Activated naive CD8-positive, alpha-beta T cell (primary cell): ENCODE results near the gene INAFM2.

Experiments
- H3K27ac Mint-ChIP-seq: one replicate; pipeline ENCODE4 v1.8.0; 2021; ENCODE audit warnings: mixed read lengths
- H3K27me3 Mint-ChIP-seq: one replicate; pipeline ENCODE4 v1.8.0; 2021; ENCODE audit warnings: mixed read lengths
- H3K36me3 Mint-ChIP-seq: one replicate; pipeline ENCODE4 v1.8.0; 2021; ENCODE audit warnings: mixed read lengths
- H3K4me1 Mint-ChIP-seq: one replicate; pipeline ENCODE4 v1.8.0; 2021; ENCODE audit warnings: low read depth, mixed read lengths
- H3K4me3 Mint-ChIP-seq: one replicate; pipeline ENCODE4 v1.8.0; 2021; ENCODE audit warnings: mild to moderate bottlenecking, mixed read lengths
- H3K9me3 Mint-ChIP-seq: one replicate; pipeline ENCODE4 v1.8.0; 2021; ENCODE audit warnings: low read depth, mixed read lengths

INAFM2 gene

GRCh38 chr15:40325700-40326099 is 2.2 kb downstream of the INAFM2 start:
- Mint-ChIP-seq H3K9me3 (no peaks in the 10 kb centered on the region), H3K27me3 (no peaks in the 10 kb centered on the region), H3K4me1 (peaks cover 27% of the 10 kb centered on the region), H3K27ac (no peak overlapping the region), H3K36me3 (peaks cover 4% of the 10 kb centered on the region), H3K4me3 (peak overlapping the region; percentile 87)

- Mint-ChIP-seq H3K36me3 (peaks cover 6% of the 10 kb centered on the region), H3K9me3 (no peaks in the 10 kb centered on the region), H3K27ac (no peak overlapping the region), H3K4me1 (peaks cover 17% of the 10 kb centered on the region), H3K27me3 (no peaks in the 10 kb centered on the region), H3K4me3 (no peak overlapping the region)
Measured at GRCh38 chr15:40327457-40327856, 4.0 kb downstream of the INAFM2 start.

- H3K4me1 Mint-ChIP-seq, result peaks cover 18% of the 10 kb centered on the region
- no peaks in the 10 kb centered on the region for H3K27me3 Mint-ChIP-seq
- H3K4me3 Mint-ChIP-seq, result no peak overlapping the region
- H3K9me3 Mint-ChIP-seq, result no peaks in the 10 kb centered on the region
- peaks cover 6% of the 10 kb centered on the region for H3K36me3 Mint-ChIP-seq
- no peak overlapping the region for H3K27ac Mint-ChIP-seq
Measured at GRCh38 chr15:40328176-40328575, 4.7 kb downstream of the INAFM2 start.

DNA sequence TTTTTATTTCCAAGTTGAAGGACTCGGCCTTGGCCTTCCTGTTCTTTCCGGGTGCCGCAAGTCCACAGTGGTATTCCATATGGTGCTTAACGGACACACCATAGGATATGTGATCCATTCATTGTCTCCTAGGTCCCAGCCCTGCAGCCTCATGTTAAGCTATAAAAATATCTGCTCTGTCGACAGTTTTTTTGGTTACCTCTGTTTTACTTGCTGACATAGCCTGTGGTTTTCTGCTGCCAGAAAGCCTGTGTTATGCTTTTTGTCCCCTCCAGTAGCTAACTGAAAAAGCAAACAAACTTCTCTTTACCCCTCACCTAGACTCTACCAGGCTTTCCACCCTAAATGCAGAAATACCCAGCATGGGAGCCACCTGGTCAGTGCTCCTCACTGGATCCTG is 5.3 kb downstream of the INAFM2 start:
- H3K27me3 Mint-ChIP-seq, result no peaks in the 10 kb centered on the region
- no peak overlapping the region for H3K27ac Mint-ChIP-seq
- no peaks in the 10 kb centered on the region for H3K9me3 Mint-ChIP-seq
- peaks cover 6% of the 10 kb centered on the region for H3K36me3 Mint-ChIP-seq
- no peak overlapping the region for H3K4me3 Mint-ChIP-seq
- H3K4me1 Mint-ChIP-seq, result peaks cover 19% of the 10 kb centered on the region

DNA sequence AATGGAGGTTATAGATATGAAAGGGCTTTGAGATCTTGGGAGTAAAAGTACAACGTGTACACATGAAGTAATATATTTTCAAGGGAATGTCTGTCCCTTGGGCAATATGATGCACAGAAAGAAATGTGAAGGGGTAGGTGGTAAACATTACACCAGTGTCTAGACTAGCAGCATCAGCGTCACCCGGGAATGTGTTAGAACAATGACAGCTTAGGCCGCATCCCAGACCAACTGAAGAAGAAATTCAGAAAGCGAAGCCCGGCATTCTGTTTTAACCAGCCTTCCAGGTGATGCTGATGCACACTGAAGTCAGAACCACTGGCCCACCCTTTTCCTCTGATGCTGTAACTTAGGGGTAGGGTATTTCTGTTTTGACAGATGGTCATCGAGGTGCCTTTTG is 6.3 kb downstream of the INAFM2 start:
- no peak overlapping the region for H3K4me3 Mint-ChIP-seq
- no peaks in the 10 kb centered on the region for H3K9me3 Mint-ChIP-seq
- no peaks in the 10 kb centered on the region for H3K27me3 Mint-ChIP-seq
- peaks cover 6% of the 10 kb centered on the region for H3K36me3 Mint-ChIP-seq
- H3K27ac Mint-ChIP-seq, result no peak overlapping the region
- peaks cover 26% of the 10 kb centered on the region for H3K4me1 Mint-ChIP-seq

DNA sequence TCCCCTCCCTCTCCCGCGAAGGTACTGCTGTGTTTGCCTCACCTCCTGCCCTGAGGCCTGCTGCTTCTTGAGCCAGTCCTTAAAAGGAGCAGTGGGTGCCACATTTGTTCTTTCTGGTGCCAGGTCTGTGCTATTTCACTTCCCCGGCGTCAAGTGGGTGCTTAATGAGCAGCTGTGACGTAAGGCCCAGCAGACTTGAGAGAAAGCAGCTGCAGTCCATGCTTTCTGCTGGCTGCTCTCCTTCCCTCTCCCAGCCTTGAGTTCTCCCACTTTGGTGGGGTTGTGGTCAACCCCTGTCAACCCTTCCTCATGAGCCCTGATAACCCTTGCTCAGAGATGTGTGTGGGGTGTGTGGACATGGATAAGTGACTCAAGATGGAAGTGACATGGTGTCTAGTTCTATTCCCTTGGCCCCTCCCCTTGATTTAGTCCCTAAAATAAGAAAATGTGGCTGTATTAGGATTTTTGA is 6.9 kb downstream of the INAFM2 start:
- H3K36me3 Mint-ChIP-seq, result peaks cover 6% of the 10 kb centered on the region
- H3K4me1 Mint-ChIP-seq, result peaks cover 20% of the 10 kb centered on the region
- no peak overlapping the region for H3K27ac Mint-ChIP-seq
- H3K27me3 Mint-ChIP-seq, result no peaks in the 10 kb centered on the region
- no peak overlapping the region for H3K4me3 Mint-ChIP-seq
- H3K9me3 Mint-ChIP-seq, result no peaks in the 10 kb centered on the region

DNA sequence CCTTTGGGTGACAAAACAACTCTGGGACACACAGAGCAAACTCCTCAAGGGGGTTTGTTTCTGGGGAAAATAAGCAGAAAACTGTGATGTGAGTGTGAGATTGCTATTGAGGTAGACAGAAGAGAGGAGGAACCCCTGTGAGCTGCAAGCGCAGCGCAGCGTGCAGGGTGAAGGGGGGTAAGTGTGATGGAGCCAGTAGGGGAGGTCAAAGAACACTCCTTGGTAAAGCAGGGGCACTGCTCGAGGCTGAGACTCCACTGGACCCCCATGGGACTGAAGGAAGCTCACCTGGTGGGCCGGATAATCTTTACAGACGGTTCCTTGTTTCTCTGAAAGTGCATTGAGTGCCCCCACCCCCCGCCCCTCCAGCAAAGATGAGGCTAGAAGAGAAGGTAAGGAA is 7.5 kb downstream of the INAFM2 start:
- H3K4me1 Mint-ChIP-seq, result peaks cover 18% of the 10 kb centered on the region
- no peaks in the 10 kb centered on the region for H3K27me3 Mint-ChIP-seq
- H3K9me3 Mint-ChIP-seq, result no peaks in the 10 kb centered on the region
- no peak overlapping the region for H3K4me3 Mint-ChIP-seq
- no peak overlapping the region for H3K27ac Mint-ChIP-seq
- H3K36me3 Mint-ChIP-seq, result peaks cover 3% of the 10 kb centered on the region

GRCh38 chr15:40331637-40332036 is 8.1 kb downstream of the INAFM2 start:
- H3K36me3 Mint-ChIP-seq, result peaks cover 3% of the 10 kb centered on the region
- H3K27ac Mint-ChIP-seq, result no peak overlapping the region
- H3K4me3 Mint-ChIP-seq, result no peak overlapping the region
- H3K4me1 Mint-ChIP-seq, result peaks cover 17% of the 10 kb centered on the region
- no peaks in the 10 kb centered on the region for H3K27me3 Mint-ChIP-seq
- no peaks in the 10 kb centered on the region for H3K9me3 Mint-ChIP-seq

DNA sequence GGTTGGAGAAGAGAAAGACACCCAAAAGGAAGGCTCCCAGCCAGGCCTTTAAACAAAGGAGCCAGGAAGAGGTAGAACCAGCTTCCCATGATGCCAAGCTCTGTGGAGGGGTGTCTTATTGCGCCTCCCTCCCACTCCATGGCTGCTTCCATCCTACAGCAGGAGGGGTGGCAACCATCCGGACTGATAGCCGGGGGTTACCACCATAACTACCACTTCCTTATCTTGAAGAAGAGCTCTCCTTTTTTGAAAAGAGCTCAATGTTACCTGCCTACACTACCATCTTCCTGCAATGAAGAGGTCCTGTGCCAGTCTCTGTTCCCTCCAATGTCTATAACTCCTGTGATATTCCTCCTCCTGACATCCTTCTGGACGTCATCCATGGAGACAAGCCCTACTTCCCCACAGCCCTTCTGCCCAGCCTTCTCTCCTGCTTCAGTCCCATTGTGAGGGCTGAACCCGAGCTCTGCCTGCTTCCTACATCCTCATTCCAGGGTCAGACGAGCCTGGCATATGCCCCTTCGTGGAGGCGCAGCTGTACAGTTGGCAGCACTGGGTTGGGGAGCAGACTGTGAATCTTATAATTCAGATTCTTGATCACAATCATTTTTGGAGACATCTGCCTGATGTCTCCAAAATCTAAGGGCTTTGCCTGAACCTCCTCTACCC is 8.8 kb downstream of the INAFM2 start:
- H3K4me3 Mint-ChIP-seq, result no peak overlapping the region
- H3K27ac Mint-ChIP-seq, result no peak overlapping the region
- H3K36me3 Mint-ChIP-seq, result peaks cover 3% of the 10 kb centered on the region

DNA sequence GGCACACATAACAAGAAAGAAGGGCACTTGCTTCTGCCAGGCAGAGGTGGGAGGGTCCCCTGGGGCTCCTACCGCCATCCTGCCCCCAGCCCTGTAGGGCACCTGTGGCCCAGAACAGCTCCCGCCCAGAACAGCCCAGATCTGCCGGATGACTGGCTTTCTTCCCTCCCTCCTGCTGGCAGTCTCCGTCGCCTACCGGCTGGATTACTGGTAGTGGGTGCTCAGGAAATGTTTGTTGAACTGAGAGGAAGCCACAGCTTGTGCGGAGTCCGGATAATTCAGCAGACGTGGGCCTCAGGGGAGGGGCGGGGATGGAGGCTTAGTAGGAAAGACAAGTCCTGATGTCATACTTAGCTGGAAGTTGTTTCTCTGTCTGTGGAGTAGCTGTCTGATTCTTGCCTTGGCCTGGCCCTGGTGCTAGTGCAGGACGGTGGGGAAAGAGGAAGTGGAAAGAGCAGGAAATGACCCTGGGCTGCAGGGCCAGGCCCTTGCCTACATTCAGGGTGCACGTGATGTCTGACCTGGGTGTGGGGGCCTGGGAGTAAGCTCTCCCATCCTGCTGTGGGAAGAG is 10.5 kb downstream of the INAFM2 start:
- peaks cover 3% of the 10 kb centered on the region for H3K36me3 Mint-ChIP-seq
- H3K4me1 Mint-ChIP-seq, result peaks cover 18% of the 10 kb centered on the region
- no peaks in the 10 kb centered on the region for H3K9me3 Mint-ChIP-seq
- peaks cover 1% of the 10 kb centered on the region for H3K27me3 Mint-ChIP-seq
- H3K27ac Mint-ChIP-seq, result peak overlapping the region; percentile 55
- H3K4me3 Mint-ChIP-seq, result peak overlapping the region; percentile 54

More for the DNA sequence above, 8.8 kb downstream of the INAFM2 start:
- Mint-ChIP-seq H3K27me3 (no peaks in the 10 kb centered on the region), H3K9me3 (no peaks in the 10 kb centered on the region), H3K4me1 (peaks cover 17% of the 10 kb centered on the region)

DNA sequence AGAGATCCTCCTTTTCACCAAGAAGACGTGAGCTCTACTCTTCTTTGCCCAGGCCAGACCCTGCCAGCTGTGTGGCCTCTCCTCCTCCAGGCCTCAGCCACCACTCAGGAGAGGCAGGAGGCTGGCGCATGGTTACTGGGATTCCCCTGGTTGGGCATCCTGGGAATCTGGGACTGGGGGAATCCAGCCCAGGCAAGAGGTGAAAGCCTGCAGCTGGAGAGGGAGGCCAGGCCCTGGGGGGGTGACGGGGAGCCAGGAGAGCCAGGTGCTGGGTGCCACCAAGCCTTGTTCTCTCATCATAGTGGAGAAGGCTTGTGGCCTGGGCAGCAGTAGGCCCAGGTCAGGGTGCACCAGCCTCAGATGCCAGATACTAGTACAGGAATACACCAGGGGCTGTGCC is 11.0 kb downstream of the INAFM2 start:
- peaks cover 1% of the 10 kb centered on the region for H3K27me3 Mint-ChIP-seq
- no peak overlapping the region for H3K4me3 Mint-ChIP-seq
- H3K27ac Mint-ChIP-seq, result no peak overlapping the region

GRCh38 chr15:40334941-40335795 is 11.7 kb downstream of the INAFM2 start:
- Mint-ChIP-seq H3K9me3 (no peaks in the 10 kb centered on the region), H3K4me3 (no peak overlapping the region), H3K4me1 (peaks cover 18% of the 10 kb centered on the region), H3K27ac (no peak overlapping the region), H3K27me3 (peaks cover 1% of the 10 kb centered on the region), H3K36me3 (peaks cover 3% of the 10 kb centered on the region)

More for the DNA sequence above, 11.0 kb downstream of the INAFM2 start:
- Mint-ChIP-seq H3K36me3 (peaks cover 3% of the 10 kb centered on the region), H3K9me3 (no peaks in the 10 kb centered on the region), H3K4me1 (peaks cover 18% of the 10 kb centered on the region)

GRCh38 chr15:40335938-40336743 is 12.6 kb downstream of the INAFM2 start:
- Mint-ChIP-seq H3K4me3 (no peak overlapping the region), H3K4me1 (peaks cover 18% of the 10 kb centered on the region), H3K27me3 (peaks cover 1% of the 10 kb centered on the region), H3K36me3 (no peaks in the 10 kb centered on the region), H3K27ac (no peak overlapping the region), H3K9me3 (no peaks in the 10 kb centered on the region)

DNA sequence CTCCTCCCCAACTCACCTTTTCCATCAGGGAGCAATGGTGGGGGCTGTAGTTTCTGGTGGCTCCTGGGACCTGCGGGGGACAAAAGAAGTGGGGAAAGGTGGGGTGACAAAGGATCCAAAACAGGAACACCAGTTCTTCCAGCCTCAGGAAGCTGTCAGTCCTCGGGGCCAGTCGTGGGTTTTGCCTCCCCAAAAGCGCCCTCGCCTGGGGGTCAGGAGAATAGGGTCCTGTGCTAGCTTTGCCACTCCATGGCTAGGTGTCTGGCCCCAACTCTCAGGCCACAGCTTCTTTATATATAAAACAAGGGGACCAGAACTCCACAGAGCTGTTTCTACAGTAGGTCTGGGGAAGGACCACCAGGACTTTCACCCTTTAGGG is 13.2 kb downstream of the INAFM2 start:
- Mint-ChIP-seq H3K4me3 (no peak overlapping the region), H3K27me3 (peaks cover 1% of the 10 kb centered on the region), H3K36me3 (no peaks in the 10 kb centered on the region), H3K4me1 (peaks cover 18% of the 10 kb centered on the region), H3K27ac (no peak overlapping the region), H3K9me3 (no peaks in the 10 kb centered on the region)
